Suppressor macrophage treated with lipopolysaccharide for 4 hours (primary cell): Measurements from ENCODE around the gene TMEM239.
A peak's percentile ranks its signal among the peaks of the same experiment; 100 is the strongest.
"Not testable (repeated sequence)": the region's sequence is repeated elsewhere in the genome, so short reads cannot be mapped to it uniquely, and the experiment has no call there.

Experiments
- DNase-seq: peaks from one replicate; pipeline ENCODE4 v3.0.0-alpha.2; 2020

The TMEM239 gene

GRCh38 chr20:2816030-2816582 is at the start of gene TMEM239:
Gene TMEM239 (plus strand): TSS chr20:2816364. CDS start chr20:2816555, 191 bp downstream.
- DNase-seq, result no peak

- DNase-seq, result no peak
Observed at GRCh38 chr20:2767768-2768631, 48.2 kb upstream of the TMEM239 start.

- no peak for DNase-seq
Observed at GRCh38 chr20:2768632-2769015, 47.5 kb upstream of the TMEM239 start.

GRCh38 chr20:2770091-2770490 is 46.1 kb upstream of the TMEM239 start:
- not testable (repeated sequence) for DNase-seq

GRCh38 chr20:2771631-2772080 is 44.5 kb upstream of the TMEM239 start:
- DNase-seq, result no peak

GRCh38 chr20:2773812-2774211 is 42.4 kb upstream of the TMEM239 start:
- DNase-seq, result no peak

- no peak for DNase-seq
Observed at GRCh38 chr20:2775139-2775538, 41.0 kb upstream of the TMEM239 start.

GRCh38 chr20:2778602-2779321 is 37.4 kb upstream of the TMEM239 start:
- DNase-seq, result peak; percentile 61

GRCh38 chr20:2780948-2781347 is 35.2 kb upstream of the TMEM239 start:
- no peak for DNase-seq

GRCh38 chr20:2783908-2784566 is 32.1 kb upstream of the TMEM239 start:
- no peak for DNase-seq

- DNase-seq, result no peak
Observed at GRCh38 chr20:2793471-2793870, 22.7 kb upstream of the TMEM239 start.

GRCh38 chr20:2794202-2794748 is 21.9 kb upstream of the TMEM239 start:
- no peak for DNase-seq

- DNase-seq, result no peak
Observed at GRCh38 chr20:2794866-2795447, 21.2 kb upstream of the TMEM239 start.

- DNase-seq, result no peak
Observed at GRCh38 chr20:2795451-2795850, 20.7 kb upstream of the TMEM239 start.

- no peak for DNase-seq
Observed at GRCh38 chr20:2796011-2796660, 20.0 kb upstream of the TMEM239 start.

- no peak for DNase-seq
Observed at GRCh38 chr20:2797136-2797983, 18.8 kb upstream of the TMEM239 start.

GRCh38 chr20:2798095-2798805 is 17.9 kb upstream of the TMEM239 start:
- DNase-seq, result no peak

GRCh38 chr20:2798814-2799213 is 17.4 kb upstream of the TMEM239 start:
- no peak for DNase-seq

GRCh38 chr20:2799271-2799670 is 16.9 kb upstream of the TMEM239 start:
- DNase-seq, result no peak
